ENCODE data around the gene ENOX2.

- TF ChIP-seq CTCF (IDR thresholded peaks at IDR 0.05) (no peak), POLR2A (IDR thresholded peaks at IDR 0.05) (no peak)
These were observed 62.7 kb downstream of the ENOX2 start for GRCh38 chrX:130840345-130840744.
